ENCODE data around the gene STUM. TPM values are rescaled to one million over a fixed set of nuclear protein-coding genes. Genes with fewer than 3 reads are reported as not detected.

STUM gene
- total RNA-seq, 1 experiment from 2014 or later: not detected

GRCh38 chr1:226603022-226603857 is 54.7 kb downstream of the STUM start:
- CTCF ChIA-PET: interaction anchor here (1.4 kb wide), 1 partner anchor 16 kb away, joined by 3 read pairs; no protein-coding TSS in a partner anchor
- Mint-ChIP-seq H3K27me3 (ENCODE audit: unreplicated experiment) (peaks cover 93% of the 10 kb centered on the region), H3K9me3 (ENCODE audit: low read depth, unreplicated experiment) (no peaks in the 10 kb centered on the region), H3K36me3 (ENCODE audit: insufficient read depth, unreplicated experiment) (no peaks in the 10 kb centered on the region), H3K27ac (ENCODE audit: unreplicated experiment) (no peak overlapping the region), H3K4me3 (ENCODE audit: low read depth, unreplicated experiment) (no peak overlapping the region), H3K4me1 (ENCODE audit: low read depth, unreplicated experiment) (no peaks in the 10 kb centered on the region)
- no TSS peak for BruUV-seq (replicated peaks)
- DNase-seq: no peak
- TF ChIP-seq, protein P1, sequence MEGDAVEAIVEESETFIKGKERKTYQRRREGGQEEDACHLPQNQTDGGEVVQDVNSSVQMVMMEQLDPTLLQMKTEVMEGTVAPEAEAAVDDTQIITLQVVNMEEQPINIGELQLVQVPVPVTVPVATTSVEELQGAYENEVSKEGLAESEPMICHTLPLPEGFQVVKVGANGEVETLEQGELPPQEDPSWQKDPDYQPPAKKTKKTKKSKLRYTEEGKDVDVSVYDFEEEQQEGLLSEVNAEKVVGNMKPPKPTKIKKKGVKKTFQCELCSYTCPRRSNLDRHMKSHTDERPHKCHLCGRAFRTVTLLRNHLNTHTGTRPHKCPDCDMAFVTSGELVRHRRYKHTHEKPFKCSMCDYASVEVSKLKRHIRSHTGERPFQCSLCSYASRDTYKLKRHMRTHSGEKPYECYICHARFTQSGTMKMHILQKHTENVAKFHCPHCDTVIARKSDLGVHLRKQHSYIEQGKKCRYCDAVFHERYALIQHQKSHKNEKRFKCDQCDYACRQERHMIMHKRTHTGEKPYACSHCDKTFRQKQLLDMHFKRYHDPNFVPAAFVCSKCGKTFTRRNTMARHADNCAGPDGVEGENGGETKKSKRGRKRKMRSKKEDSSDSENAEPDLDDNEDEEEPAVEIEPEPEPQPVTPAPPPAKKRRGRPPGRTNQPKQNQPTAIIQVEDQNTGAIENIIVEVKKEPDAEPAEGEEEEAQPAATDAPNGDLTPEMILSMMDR (IDR thresholded peaks at IDR 0.05; ENCODE audit: unreplicated experiment): no peak
- intact Hi-C loops (cut with micrococcal nuclease; ENCODE audit: unreplicated experiment): no loop called here

GRCh38 chr1:226603858-226604559 is 55.4 kb downstream of the STUM start:
- no peaks in the 10 kb centered on the region for H3K4me1 Mint-ChIP-seq (ENCODE audit: low read depth, unreplicated experiment)
- no peaks in the 10 kb centered on the region for H3K9me3 Mint-ChIP-seq (ENCODE audit: low read depth, unreplicated experiment)
- H3K27ac Mint-ChIP-seq (ENCODE audit: unreplicated experiment): no peak overlapping the region
- peaks cover 93% of the 10 kb centered on the region for H3K27me3 Mint-ChIP-seq (ENCODE audit: unreplicated experiment)
- BruUV-seq (replicated peaks): no TSS peak
- DNase-seq: no peak
- TF ChIP-seq, protein P1 (IDR thresholded peaks at IDR 0.05; ENCODE audit: unreplicated experiment): no peak
- H3K4me3 Mint-ChIP-seq (ENCODE audit: low read depth, unreplicated experiment): no peak overlapping the region
- intact Hi-C loops (cut with micrococcal nuclease; ENCODE audit: unreplicated experiment): no loop called here
- CTCF ChIA-PET: no interaction called here
- H3K36me3 Mint-ChIP-seq (ENCODE audit: insufficient read depth, unreplicated experiment): no peaks in the 10 kb centered on the region

GRCh38 chr1:226604560-226605317 is 56.2 kb downstream of the STUM start:
- peaks cover 93% of the 10 kb centered on the region for H3K27me3 Mint-ChIP-seq (ENCODE audit: unreplicated experiment)
- BruUV-seq (replicated peaks): no TSS peak
- H3K4me1 Mint-ChIP-seq (ENCODE audit: low read depth, unreplicated experiment): no peaks in the 10 kb centered on the region
- H3K4me3 Mint-ChIP-seq (ENCODE audit: low read depth, unreplicated experiment): no peak overlapping the region
- TF ChIP-seq, protein P1 (IDR thresholded peaks at IDR 0.05; ENCODE audit: unreplicated experiment): no peak
- intact Hi-C loops (cut with micrococcal nuclease; ENCODE audit: unreplicated experiment): no loop called here
- DNase-seq: no peak
- H3K27ac Mint-ChIP-seq (ENCODE audit: unreplicated experiment): no peak overlapping the region
- H3K9me3 Mint-ChIP-seq (ENCODE audit: low read depth, unreplicated experiment): no peaks in the 10 kb centered on the region
- CTCF ChIA-PET: interaction anchor here (0.8 kb wide), 1 partner anchor 54 kb away, joined by 4 read pairs; no protein-coding TSS in a partner anchor
- H3K36me3 Mint-ChIP-seq (ENCODE audit: insufficient read depth, unreplicated experiment): no peaks in the 10 kb centered on the region

- intact Hi-C loops (cut with micrococcal nuclease; ENCODE audit: unreplicated experiment): no loop called here
- CTCF ChIA-PET: interaction anchor here (0.8 kb wide), 1 partner anchor 54 kb away, joined by 4 read pairs; no protein-coding TSS in a partner anchor
- no peaks in the 10 kb centered on the region for H3K4me1 Mint-ChIP-seq (ENCODE audit: low read depth, unreplicated experiment)
- no TSS peak for BruUV-seq (replicated peaks)
- H3K27ac Mint-ChIP-seq (ENCODE audit: unreplicated experiment): no peak overlapping the region
- peaks cover 93% of the 10 kb centered on the region for H3K27me3 Mint-ChIP-seq (ENCODE audit: unreplicated experiment)
- no peak for DNase-seq
- H3K36me3 Mint-ChIP-seq (ENCODE audit: insufficient read depth, unreplicated experiment): no peaks in the 10 kb centered on the region
- H3K9me3 Mint-ChIP-seq (ENCODE audit: low read depth, unreplicated experiment): no peaks in the 10 kb centered on the region
- H3K4me3 Mint-ChIP-seq (ENCODE audit: low read depth, unreplicated experiment): no peak overlapping the region
- TF ChIP-seq, protein P1 (IDR thresholded peaks at IDR 0.05; ENCODE audit: unreplicated experiment): no peak
Observed at GRCh38 chr1:226605318-226605950, 56.9 kb downstream of the STUM start.

Data from Calu3 (cell line).